AML-193 (cell line): ENCODE results near the gene MMUT.
A peak's percentile ranks its signal among the peaks of the same experiment; 100 is the strongest.
"Not testable (repeated sequence)": the region's sequence is repeated elsewhere in the genome, so short reads cannot be mapped to it uniquely, and the experiment has no call there.

Experiments used
- DNase-seq, 2 experiments: peaks; one replicate each; lab custom pipeline; 2025; lab: John Stamatoyannopoulos, UW

MMUT gene

DNA sequence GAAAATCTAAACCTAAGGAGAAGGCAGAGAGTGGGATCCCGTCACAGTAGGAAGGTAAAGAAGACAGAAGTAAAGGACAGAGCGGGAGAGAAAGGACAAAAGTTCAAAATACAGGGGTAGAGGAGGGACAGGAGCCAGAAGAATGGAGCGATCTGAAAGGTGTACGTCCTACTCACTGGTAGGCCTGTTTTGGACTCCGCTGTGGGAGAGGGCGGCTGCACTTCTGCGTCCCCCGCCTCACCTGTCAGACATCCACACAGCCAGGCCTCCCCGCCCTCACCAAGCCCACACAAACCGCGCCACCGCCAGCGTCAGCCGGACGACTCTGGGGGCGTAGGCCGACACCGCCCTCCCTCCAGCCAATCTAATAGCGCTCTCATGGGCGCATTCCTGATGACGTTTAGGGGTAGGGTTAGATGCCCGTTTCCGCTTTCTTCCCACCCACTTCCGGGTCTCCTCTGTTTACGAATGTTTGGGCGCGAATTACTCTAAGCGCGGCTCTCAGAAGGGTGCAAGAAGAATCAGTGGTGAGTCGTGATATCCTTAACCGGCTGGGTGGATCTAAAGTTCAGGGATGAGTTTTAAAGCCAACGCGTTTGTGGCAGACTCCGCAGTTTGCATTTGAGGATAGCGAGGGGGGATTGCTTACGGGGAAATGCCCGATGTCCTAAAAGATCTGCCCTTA, at the start of gene MMUT, which contains the start of gene CENPQ:
MMUT (minus strand) TSS at position 327 of the 685 bp plus-strand sequence. CDS start 3,787 bp downstream, outside the sequence.
CENPQ (plus strand) TSS at position 444 of the 685 bp plus-strand sequence. CDS start 6,807 bp downstream, outside the sequence.
- peak; percentile 95 to 97 for DNase-seq

DNA sequence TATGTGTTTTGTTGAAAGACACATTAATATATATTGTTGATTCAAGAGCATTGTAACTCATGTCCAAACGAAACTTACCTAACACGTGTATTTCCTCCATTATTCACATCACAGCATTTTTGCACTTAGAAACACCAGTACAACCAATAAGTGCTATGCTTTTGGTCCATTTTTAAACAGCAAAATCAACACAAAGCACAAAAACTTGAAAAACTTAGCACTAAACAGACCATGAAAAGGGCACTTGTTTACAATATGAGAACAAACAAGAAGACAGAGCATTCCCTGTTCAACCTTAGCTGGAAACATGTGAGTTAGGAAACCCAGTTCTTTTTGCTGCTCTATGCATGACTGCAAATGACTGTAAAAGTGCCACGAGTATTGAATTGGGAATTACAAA, 46.3 kb upstream of the MMUT start:
- DNase-seq, result no peak

- no peak for DNase-seq
Observed at GRCh38 chr6:49506569-49507111, 43.6 kb upstream of the MMUT start.

GRCh38 chr6:49504666-49505065, 41.6 kb upstream of the MMUT start:
- no peak for DNase-seq

DNA sequence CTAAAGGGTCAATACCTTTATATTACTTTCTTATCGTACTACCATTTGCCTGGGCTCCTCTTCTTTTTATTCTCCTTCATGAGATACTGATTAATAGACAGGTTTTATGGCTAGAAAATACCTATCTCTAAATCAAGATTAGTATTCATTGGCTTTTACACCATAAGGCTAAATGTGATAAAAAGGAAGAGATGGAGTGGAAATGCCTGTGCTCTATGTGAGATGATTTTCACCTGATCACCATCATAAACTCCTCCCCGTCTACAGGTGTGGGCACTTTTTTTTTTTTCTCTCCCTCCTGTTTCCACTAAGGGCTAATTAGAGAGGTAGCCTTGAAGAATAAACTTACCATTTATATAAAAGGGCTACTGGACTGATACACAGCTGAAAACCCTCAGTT, 36.6 kb upstream of the MMUT start, which contains the start of gene GLYATL3:
GLYATL3 (plus strand) TSS at position 301 of the 400 bp plus-strand sequence. CDS start 12,068 bp downstream, outside the sequence.
- DNase-seq, result no peak

- DNase-seq, result no peak
Observed at GRCh38 chr6:49499126-49499525, 36.1 kb upstream of the MMUT start.

DNA sequence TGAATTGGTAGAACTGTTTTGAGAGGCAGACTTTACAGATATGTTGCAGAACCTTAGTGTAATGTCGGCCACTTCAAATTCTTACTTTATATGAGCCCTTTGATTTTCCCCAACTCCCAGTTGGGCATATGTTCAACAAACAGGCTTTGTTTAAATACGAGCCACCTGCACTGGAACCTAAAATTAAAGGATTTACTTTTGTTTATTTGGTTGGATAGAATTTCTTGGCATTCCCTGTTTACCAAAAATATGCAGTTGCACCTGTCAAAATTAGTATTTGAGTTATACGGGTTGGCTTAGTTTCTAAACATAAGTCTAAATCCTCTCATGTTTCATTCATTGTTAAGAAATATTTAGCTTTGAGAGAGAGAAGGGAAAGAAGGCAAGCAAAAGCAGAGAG, 34.3 kb upstream of the MMUT start:
- DNase-seq, result no peak

- no peak for DNase-seq
Observed at GRCh38 chr6:49490633-49491032, 27.6 kb upstream of the MMUT start.

GRCh38 chr6:49483380-49483779, 20.3 kb upstream of the MMUT start:
- DNase-seq, result not testable (repeated sequence)

DNA sequence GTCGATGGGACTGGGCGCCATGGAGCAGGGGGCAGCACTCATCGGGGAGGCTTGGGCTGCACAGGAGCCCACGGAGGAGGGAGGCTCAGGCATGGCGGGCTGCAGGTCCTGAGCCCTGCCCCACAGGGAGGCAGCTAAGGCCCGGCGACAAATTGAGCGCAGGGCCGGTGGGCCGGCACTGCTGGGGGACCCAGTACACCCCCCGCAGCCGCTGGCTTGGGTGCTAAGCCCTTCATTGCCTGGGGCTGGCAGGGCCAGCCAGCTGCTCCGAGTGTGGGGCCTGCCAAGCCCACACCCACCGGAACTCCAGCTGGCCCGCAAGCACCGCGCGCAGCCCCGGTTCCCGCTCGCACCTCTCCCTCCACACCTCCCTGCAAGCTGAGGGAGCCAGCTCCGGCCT, 18.8 kb upstream of the MMUT start:
- DNase-seq, result not testable (repeated sequence)

DNA sequence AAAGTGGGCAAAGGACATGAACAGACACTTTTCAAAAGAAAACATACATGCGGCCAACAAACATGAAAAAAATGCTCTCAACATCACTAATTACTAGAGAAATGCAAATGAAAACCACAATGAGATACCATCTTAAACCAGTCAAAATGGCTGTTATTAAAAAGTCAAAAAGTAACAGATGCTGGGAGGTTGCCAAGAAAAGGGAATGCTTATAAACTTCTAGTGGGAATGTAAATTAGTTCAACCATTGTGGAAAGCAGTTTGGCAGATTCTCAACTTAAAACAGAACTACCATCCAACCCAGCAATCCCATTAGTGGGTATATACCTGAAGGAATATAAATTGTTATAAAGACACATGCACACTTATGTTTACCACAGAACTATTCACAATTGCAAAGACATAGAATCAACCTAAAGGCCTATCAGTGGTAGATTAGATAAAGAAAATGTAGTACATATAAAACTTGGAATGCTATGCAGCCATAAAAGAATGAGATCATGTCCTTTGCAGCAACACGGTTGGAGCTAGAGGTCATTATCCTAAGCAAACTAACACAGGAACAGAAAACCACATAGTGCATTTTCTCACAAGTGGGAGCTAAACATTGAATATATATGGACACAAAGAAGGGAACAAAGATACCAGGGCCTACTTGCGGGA, 16.4 kb upstream of the MMUT start:
- DNase-seq, result no peak

- not testable (repeated sequence) for DNase-seq
Observed at GRCh38 chr6:49476564-49476963, 13.5 kb upstream of the MMUT start.

- no peak for DNase-seq
Observed at GRCh38 chr6:49468042-49468441, 5.0 kb upstream of the MMUT start.

GRCh38 chr6:49464691-49465090, 1.6 kb upstream of the MMUT start:
- DNase-seq, result peak in 1 of 2 experiments; percentile 7

DNA sequence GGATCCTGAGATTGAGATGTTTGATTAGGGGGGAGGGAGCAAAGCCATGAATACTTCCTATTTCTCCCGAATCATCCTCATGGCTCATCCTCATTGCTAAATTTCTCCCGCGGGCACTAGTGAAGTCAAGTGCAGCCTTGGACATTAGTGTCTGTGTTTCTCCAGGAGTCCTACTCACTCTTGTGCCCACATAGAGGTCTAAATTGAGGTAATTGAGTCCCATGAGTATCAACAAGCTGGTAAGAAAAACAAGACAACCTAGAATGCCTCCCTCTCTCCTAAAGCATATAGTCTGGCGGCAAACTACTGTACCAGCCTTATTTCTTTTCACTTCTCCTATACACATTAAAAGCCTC, 537 bp upstream of the MMUT start:
- no peak for DNase-seq

DNA sequence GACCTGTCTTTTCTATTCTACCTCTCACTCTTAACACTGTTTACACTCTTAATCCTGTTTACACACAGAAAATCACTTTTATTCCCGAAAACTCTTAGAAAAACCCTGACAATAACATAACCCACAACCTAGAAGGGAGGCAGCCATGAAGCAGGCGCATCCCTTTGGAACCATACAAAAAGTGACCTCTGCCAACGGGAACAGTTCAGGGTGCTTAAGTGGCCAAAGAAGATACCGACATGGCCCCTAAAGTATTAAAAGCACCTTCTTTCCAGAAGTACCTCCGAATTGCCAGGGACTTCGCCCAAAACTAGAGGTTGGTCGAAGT, 490 bp downstream of the MMUT start:
- no peak for DNase-seq

GRCh38 chr6:49462071-49462470, 982 bp downstream of the MMUT start:
- peak in 1 of 2 experiments; percentile 10 for DNase-seq

DNA sequence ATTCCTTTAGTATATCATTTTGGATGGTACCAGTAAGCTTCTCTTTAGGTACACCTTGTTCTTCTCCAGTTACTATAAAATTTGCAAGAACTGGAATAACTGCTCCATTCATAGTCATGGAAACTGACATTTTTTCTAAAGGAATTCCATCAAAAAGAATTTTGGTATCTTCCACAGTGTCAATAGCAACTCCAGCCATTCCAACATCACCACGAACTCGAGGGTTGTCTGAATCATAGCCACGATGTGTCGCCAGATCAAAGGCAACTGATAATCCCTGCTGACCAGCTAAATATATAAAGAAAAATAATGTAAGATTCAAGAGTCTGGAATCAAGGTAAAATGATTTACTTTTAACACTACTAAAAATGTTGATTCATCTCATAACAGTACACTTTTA, 5.3 kb downstream of the MMUT start:
- no peak for DNase-seq

GRCh38 chr6:49454787-49455709, 8.0 kb downstream of the MMUT start:
- DNase-seq, result no peak

DNA sequence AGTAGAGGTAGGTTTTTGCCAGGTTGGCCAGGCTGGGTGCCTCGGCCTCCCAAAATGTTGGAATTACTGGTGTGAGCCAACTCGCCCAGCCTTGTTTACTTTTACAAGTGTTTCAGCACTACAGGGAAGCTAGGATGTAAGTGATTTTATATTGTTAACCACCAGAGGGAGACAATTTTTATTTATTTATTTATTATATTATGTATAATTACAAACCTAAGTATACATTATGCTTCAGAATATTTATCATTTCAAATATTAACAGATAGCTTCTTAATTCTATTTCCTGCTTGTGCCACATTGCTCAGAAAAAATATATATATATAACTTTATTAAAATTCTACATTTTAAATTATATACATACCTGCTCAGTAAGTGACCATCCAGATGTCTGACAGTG, 9.8 kb downstream of the MMUT start:
- DNase-seq, result peak; percentile 26 to 52

DNA sequence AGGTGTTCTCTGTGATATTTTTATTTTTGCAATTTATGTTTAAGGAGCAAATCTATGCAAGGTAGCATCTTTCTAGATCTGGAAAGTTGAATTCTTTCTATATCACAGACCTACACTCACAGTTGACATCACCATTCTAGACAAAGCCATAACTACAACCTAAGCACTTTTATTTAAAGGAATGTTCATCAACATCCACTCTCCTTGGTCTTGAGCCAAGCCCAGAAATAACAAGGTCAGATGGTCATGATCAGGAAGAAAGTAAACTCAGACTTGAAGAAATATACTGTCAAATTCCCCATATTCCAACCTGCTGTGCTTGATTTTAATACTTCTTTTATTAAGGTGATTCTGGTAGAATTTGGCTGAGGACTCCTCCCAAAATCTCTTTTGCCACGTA, 32.2 kb downstream of the MMUT start:
- DNase-seq, result no peak

DNA sequence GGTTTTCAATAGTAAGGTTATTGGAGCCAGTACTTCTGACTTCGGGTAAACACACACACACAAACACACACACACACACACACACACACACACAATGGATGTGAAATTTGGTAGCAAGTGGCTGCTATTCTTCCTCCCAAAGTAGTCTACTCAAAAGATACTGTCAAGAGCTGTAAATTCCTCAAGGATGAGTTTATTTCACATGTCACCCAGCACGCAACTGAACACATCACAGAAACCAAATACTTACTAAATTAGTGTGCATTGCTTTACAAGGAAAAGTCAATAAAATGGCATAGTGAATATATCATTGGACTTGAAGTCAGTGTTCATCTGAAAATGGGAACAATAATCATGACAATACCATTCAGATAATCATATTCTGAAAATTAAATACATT, 32.9 kb downstream of the MMUT start:
- DNase-seq, result no peak
